ENCODE measurements around the gene TMEM132C. TPM values are rescaled to one million over a fixed set of nuclear protein-coding genes. Genes with fewer than 3 reads are reported as not detected.

The TMEM132C gene
- total and polyA plus RNA-seq, 9 donors = 0.50 to 10.1 (median 1.2) TPM

DNA sequence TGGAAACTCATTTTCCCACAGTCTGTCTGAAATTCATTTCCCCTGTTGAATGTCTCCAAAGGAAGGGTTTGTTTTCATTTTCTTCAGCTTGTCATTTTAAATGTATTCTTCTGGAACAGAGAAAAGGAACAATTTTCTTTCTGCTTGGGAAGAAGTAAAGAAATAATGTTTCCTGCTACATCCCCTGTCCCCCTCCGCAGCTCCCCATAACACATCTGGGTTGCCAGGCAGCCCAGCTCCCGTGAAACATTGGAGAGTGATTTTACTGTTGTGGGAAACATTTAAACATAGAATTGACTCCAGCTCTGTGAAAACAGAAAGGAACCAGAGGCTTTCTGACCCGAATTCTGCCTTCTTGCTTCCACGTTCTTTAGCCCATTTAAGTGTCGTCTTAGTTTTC lies 159.5 kb downstream of the TMEM132C start:
- peak; percentile 92 for DNase-seq
- Histone ChIP-seq H3K4me3 (ENCODE audit: low read length) (no peak overlapping the region), H3K27me3 (ENCODE audit: control insufficient read depth, insufficient read depth, low read length) (no peaks in the 10 kb centered on the region), H3K36me3 (ENCODE audit: control insufficient read depth, insufficient read depth, low read length) (no peaks in the 10 kb centered on the region), H3K27ac (ENCODE audit: low read length) (peak overlapping the region; percentile 82), H3K4me1 (ENCODE audit: control insufficient read depth, insufficient read depth, low read length) (peaks cover 14% of the 10 kb centered on the region), H3K9me3 (replicated peaks; ENCODE audit: control insufficient read depth, low read depth, low read length) (no peaks in the 10 kb centered on the region)
- 18% methylated on average over 2 of the region's 5 CpGs for WGBS (ENCODE audit: insufficient coverage)

DNA sequence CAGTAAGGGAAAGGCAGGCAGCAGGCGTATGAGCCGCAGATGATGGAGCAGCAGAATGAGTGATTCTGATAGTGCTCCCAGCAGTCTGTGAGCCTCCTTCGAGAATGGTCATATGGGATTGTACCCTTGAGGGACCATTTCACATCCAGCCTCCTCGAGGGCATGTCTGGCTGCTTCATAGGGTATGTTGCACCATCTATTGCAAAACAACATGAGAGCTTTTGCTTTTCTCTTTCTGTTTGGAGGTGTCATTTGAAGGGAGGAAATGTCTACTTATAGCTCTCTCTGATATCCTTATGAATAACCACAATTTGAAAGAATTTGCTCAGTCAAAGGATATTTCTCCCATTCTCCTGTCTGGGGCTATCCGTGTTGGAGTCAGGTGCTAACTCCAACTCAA lies 172.8 kb downstream of the TMEM132C start:
- no peaks in the 10 kb centered on the region for H3K36me3 ChIP-seq (ENCODE audit: control insufficient read depth, insufficient read depth, low read length)
- no peak overlapping the region for H3K4me3 ChIP-seq (ENCODE audit: low read length)
- H3K4me1 ChIP-seq (ENCODE audit: control insufficient read depth, insufficient read depth, low read length) = no peaks in the 10 kb centered on the region
- no peak overlapping the region for H3K27ac ChIP-seq (ENCODE audit: low read length)
- no peaks in the 10 kb centered on the region for H3K9me3 ChIP-seq (replicated peaks; ENCODE audit: control insufficient read depth, low read depth, low read length)
- WGBS (ENCODE audit: insufficient coverage) = 93% methylated on average over 3 of the region's 5 CpGs
- peaks cover 2% of the 10 kb centered on the region for H3K27me3 ChIP-seq (ENCODE audit: control insufficient read depth, insufficient read depth, low read length)
- no peak for DNase-seq

DNA sequence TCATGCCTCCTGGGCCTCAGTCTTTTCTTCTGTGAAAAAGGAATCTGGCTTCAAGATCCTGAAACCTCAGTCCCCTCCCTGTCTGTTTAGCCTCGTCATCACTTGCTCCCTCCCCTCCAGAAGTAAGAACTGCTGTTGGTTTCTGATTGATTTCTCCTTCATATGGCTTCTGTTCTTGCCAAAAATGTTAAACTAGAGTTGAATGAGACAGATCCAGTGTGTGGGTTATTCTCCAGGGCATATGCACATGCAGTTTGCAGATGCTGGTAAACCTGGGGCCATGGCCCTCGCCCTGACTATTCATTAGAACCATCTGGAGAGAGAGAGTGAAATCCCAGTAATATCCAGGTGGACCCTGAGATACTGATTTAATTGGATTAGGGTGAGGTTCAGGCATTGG lies 175.1 kb downstream of the TMEM132C start:
- H3K36me3 ChIP-seq (ENCODE audit: control insufficient read depth, insufficient read depth, low read length) = no peaks in the 10 kb centered on the region
- no peak overlapping the region for H3K27ac ChIP-seq (ENCODE audit: low read length)
- DNase-seq = peak; percentile 54
- H3K4me3 ChIP-seq (ENCODE audit: low read length) = no peak overlapping the region
- no peaks in the 10 kb centered on the region for H3K4me1 ChIP-seq (ENCODE audit: control insufficient read depth, insufficient read depth, low read length)
- no peaks in the 10 kb centered on the region for H3K9me3 ChIP-seq (replicated peaks; ENCODE audit: control insufficient read depth, low read depth, low read length)
- peaks cover 2% of the 10 kb centered on the region for H3K27me3 ChIP-seq (ENCODE audit: control insufficient read depth, insufficient read depth, low read length)
- 40% methylated on average over 1 of the region's 2 CpGs for WGBS (ENCODE audit: insufficient coverage)

DNA sequence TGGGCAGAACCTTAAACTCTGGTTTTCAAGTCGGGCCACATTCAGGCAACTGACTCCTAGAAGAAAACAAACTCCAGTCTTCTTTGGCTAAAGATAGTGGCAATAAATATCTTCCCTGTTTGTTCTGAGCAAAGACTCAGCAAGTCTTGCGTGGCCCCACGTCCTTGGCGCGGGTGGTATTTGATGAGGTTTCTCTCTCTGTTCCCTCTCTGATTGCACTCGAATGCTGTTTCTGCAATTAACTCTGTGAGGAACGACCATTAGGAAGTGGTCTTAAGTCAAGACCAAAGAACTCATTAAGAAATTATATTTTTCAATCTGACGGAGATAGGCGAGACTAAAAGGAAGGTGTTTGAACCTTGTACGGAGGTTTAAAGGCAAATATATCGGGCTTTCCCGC lies 177.6 kb downstream of the TMEM132C start:
- DNase-seq = peak; percentile 36
- H3K27ac ChIP-seq (ENCODE audit: low read length) = no peak overlapping the region
- no peaks in the 10 kb centered on the region for H3K4me1 ChIP-seq (ENCODE audit: control insufficient read depth, insufficient read depth, low read length)
- H3K9me3 ChIP-seq (replicated peaks; ENCODE audit: control insufficient read depth, low read depth, low read length) = no peaks in the 10 kb centered on the region
- H3K36me3 ChIP-seq (ENCODE audit: control insufficient read depth, insufficient read depth, low read length) = no peaks in the 10 kb centered on the region
- no peak overlapping the region for H3K4me3 ChIP-seq (ENCODE audit: low read length)
- WGBS (ENCODE audit: insufficient coverage) = no CpG with 5 or more reads among the region's 12 CpGs
- peaks cover 2% of the 10 kb centered on the region for H3K27me3 ChIP-seq (ENCODE audit: control insufficient read depth, insufficient read depth, low read length)

DNA sequence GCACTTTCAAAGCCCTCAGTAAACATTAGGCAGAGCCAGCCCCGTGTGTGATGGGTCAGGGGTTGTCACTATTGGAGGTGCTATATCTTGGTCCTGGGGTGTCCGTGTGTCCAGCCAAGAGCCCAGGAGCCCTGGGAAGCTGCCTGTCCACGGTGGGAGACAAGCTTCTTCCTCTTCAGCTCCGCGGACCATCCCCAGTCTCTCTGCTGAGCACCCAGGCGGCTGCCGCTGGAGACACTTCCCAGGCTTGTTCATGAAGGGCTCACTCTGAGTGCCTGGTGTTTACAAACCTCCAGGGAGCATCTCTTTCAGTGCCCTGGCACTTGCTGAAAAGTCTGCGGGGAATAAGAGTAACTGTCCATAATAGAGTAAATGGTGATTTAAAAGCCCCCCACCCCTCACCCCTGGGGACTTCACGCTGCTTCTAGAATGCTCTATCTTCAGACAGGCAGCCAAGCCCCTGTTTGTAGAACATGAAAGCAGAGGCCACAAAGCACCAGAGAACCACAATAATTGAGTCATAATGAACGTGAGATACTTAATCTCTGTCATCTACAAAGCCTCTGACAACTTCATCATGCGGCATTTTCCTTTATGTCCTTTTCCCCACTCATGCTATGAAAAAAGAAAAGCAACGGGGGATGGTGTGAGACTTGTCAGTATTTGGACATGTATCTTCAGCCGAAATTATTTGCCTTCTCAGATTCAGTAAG lies 178.6 kb downstream of the TMEM132C start:
- H3K36me3 ChIP-seq (ENCODE audit: control insufficient read depth, insufficient read depth, low read length) = no peaks in the 10 kb centered on the region

DNA sequence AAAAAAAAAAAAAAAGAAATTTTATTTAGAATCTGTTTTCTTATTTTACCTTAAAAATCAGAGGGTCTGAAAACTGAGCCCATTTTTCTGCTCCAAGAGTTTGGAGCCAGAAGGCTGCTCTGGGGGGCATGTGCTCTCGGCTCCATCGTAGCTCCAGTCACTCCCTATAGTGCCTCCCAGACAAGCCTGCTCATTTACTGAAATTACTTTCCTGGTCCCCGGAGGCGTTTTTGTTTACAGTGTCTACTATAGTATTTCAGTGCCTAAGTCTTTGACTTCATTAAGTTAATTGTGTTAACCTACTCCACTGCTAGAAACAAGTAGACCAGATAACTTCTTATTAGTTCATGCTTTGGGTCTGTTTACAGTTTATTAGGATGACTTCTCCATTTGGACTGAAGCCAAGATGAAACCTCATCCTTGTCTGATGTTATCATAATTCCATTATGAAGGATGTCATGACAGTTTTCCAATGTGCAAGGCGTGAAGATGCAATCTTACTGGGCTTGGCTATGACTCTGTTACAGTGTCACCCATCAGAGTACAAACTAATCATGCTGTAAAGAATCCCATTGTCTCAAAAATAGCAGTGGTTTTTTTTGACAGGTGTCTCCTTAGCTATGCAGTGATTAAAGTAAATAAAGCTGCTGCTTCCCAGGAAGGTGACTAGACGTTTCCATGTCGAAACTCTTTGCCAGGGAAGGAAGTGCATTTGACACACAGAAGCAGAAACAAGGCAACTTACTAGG lies 182.3 kb downstream of the TMEM132C start:
- peaks cover under 1% of the 10 kb centered on the region for H3K27me3 ChIP-seq (ENCODE audit: control insufficient read depth, insufficient read depth, low read length)
- no peak overlapping the region for H3K4me3 ChIP-seq (ENCODE audit: low read length)
- H3K4me1 ChIP-seq (ENCODE audit: control insufficient read depth, insufficient read depth, low read length) = no peaks in the 10 kb centered on the region
- 31% methylated on average over 3 of the region's 7 CpGs for WGBS (ENCODE audit: insufficient coverage)
- no peaks in the 10 kb centered on the region for H3K9me3 ChIP-seq (replicated peaks; ENCODE audit: control insufficient read depth, low read depth, low read length)
- H3K27ac ChIP-seq (ENCODE audit: low read length) = no peak overlapping the region
- DNase-seq = peak; percentile 29
- H3K36me3 ChIP-seq (ENCODE audit: control insufficient read depth, insufficient read depth, low read length) = no peaks in the 10 kb centered on the region

More for the DNA sequence above, 178.6 kb downstream of the TMEM132C start:
- H3K4me1 ChIP-seq (ENCODE audit: control insufficient read depth, insufficient read depth, low read length) = no peaks in the 10 kb centered on the region
- no peak for DNase-seq
- no peaks in the 10 kb centered on the region for H3K9me3 ChIP-seq (replicated peaks; ENCODE audit: control insufficient read depth, low read depth, low read length)
- WGBS (ENCODE audit: insufficient coverage) = 50% methylated on average over 8 of the region's 13 CpGs
- peaks cover 2% of the 10 kb centered on the region for H3K27me3 ChIP-seq (ENCODE audit: control insufficient read depth, insufficient read depth, low read length)
- H3K4me3 ChIP-seq (ENCODE audit: low read length) = no peak overlapping the region
- no peak overlapping the region for H3K27ac ChIP-seq (ENCODE audit: low read length)

DNA sequence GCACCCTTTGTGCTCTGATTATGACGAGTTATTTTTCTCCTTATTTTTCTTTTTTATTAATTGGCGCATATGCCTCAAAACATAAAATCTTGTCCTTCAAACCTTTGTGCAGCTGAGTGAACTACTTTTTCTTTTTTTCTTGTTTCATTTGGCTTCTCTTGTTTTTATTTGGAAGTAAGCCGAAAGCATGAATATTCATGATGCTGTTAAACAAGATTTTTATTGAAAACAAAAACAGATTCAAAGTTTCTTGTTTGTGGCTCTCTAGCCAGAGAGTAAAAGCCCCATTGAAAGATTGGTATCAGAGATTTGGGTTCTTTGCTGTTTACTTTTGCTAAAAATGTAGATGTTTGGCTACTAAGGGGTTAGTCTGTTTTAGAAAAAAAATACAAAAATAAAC lies 183.8 kb downstream of the TMEM132C start:
- Histone ChIP-seq H3K27ac (ENCODE audit: low read length) (no peak overlapping the region), H3K36me3 (ENCODE audit: control insufficient read depth, insufficient read depth, low read length) (no peaks in the 10 kb centered on the region), H3K27me3 (ENCODE audit: control insufficient read depth, insufficient read depth, low read length) (no peaks in the 10 kb centered on the region), H3K4me1 (ENCODE audit: control insufficient read depth, insufficient read depth, low read length) (no peaks in the 10 kb centered on the region), H3K9me3 (replicated peaks; ENCODE audit: control insufficient read depth, low read depth, low read length) (no peaks in the 10 kb centered on the region), H3K4me3 (ENCODE audit: low read length) (no peak overlapping the region)
- WGBS (ENCODE audit: insufficient coverage) = no CpG with 5 or more reads among the region's 3 CpGs
- peak; percentile 44 for DNase-seq

DNA sequence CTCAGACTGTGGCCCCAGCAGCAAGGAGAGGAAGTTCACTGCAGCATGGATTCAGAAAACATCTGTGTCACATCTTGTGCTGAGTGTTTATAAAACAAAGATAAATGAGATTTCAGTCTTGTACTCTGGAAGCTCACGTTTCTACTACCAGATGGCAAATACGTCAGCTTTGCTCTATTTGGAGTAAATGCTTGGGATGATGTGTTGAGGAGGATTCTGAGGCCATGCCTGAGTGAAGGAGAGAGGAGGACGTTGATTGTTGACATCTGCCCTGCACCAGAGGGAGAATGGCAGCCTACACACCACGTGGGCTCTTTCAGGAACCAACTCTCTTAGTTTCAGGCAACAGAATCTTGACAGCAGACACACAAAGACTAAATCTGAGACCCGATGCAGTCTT lies 188.9 kb downstream of the TMEM132C start:
- no peak overlapping the region for H3K4me3 ChIP-seq (ENCODE audit: low read length)
- no peaks in the 10 kb centered on the region for H3K4me1 ChIP-seq (ENCODE audit: control insufficient read depth, insufficient read depth, low read length)
- no peaks in the 10 kb centered on the region for H3K36me3 ChIP-seq (ENCODE audit: control insufficient read depth, insufficient read depth, low read length)
- no peaks in the 10 kb centered on the region for H3K9me3 ChIP-seq (replicated peaks; ENCODE audit: control insufficient read depth, low read depth, low read length)
- no peaks in the 10 kb centered on the region for H3K27me3 ChIP-seq (ENCODE audit: control insufficient read depth, insufficient read depth, low read length)
- H3K27ac ChIP-seq (ENCODE audit: low read length) = no peak overlapping the region
- WGBS (ENCODE audit: insufficient coverage) = no CpG with 5 or more reads among the region's 5 CpGs
- peak; percentile 74 for DNase-seq

DNA sequence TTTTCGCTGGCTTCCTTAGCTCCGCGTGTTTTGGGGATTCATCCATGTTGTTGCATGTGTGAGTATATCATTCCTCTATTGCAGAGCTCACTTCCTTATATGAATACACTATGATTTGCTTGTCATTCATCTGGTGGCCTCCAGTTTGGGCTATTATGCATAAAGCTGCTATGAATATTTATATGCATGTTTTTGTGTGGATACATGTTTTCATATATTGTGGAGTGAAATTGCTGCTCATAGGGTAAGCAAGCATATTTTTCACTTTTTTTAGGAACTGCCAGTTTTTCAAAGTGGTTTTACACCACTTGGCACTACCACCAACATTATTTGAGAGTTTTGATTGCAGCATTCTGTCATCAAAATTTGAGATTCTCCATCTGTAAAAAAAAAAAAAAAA lies 190.0 kb downstream of the TMEM132C start:
- H3K27ac ChIP-seq (ENCODE audit: low read length) = no peak overlapping the region
- no peaks in the 10 kb centered on the region for H3K4me1 ChIP-seq (ENCODE audit: control insufficient read depth, insufficient read depth, low read length)
- H3K27me3 ChIP-seq (ENCODE audit: control insufficient read depth, insufficient read depth, low read length) = no peaks in the 10 kb centered on the region
- no peaks in the 10 kb centered on the region for H3K36me3 ChIP-seq (ENCODE audit: control insufficient read depth, insufficient read depth, low read length)
- WGBS (ENCODE audit: insufficient coverage) = no CpG with 5 or more reads among the region's 3 CpGs
- H3K9me3 ChIP-seq (replicated peaks; ENCODE audit: control insufficient read depth, low read depth, low read length) = no peaks in the 10 kb centered on the region
- H3K4me3 ChIP-seq (ENCODE audit: low read length) = no peak overlapping the region
- no peak for DNase-seq

DNA sequence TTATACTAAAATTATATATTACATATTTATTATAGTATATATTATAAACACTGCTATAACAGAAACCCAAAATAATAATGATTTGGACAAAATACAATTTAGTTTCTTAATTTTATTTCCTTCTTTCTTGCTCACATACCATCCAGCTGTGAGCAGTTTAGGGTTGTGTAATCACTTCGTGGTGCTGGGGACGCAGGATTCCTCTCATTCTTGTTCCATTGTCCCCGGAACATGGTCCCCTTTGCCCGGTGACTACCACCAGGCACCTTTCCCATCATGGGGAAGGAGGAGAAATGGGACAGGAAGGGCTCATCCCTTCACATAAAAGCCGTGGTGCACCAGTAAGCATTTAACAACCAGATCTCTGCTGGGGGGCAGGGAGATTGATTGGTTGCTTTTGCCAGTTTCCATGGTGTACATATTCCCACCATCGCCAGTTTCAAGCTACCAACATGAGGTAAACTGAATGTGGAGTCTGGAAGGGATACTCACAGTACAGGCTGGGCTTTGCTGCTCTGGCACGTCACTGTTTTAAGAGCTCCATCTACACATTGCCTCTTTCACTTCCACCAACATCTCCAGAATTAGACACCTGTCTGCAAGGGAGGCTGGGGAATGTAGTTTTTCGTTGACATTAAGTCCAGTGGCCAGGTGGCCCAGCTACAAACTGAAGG lies 191.5 kb downstream of the TMEM132C start:
- Histone ChIP-seq H3K4me1 (ENCODE audit: control insufficient read depth, insufficient read depth, low read length) (no peaks in the 10 kb centered on the region), H3K4me3 (ENCODE audit: low read length) (no peak overlapping the region), H3K9me3 (replicated peaks; ENCODE audit: control insufficient read depth, low read depth, low read length) (no peaks in the 10 kb centered on the region), H3K36me3 (ENCODE audit: control insufficient read depth, insufficient read depth, low read length) (no peaks in the 10 kb centered on the region), H3K27ac (ENCODE audit: low read length) (no peak overlapping the region), H3K27me3 (ENCODE audit: control insufficient read depth, insufficient read depth, low read length) (no peaks in the 10 kb centered on the region)
- 90% methylated on average over 2 of the region's 8 CpGs for WGBS (ENCODE audit: insufficient coverage)
- no peak for DNase-seq
